MCF 10A (cell line): Measurements from ENCODE around the gene MYB. TPM values are rescaled to one million over a fixed set of nuclear protein-coding genes. Genes with fewer than 3 reads are reported as not detected.

Source experiments
- BruUV-seq: library from RNA; stranded (reverse); fragments of 400-500 nt; replicated peaks from 2 replicates; lab custom pipeline; 2021; lab: Mats Ljungman, UMichigan
- CTCF ChIA-PET: fragments of 300-600 bp; sonication (Branson Sonifier 250); formaldehyde crosslinking; extraction: SDS; loops from one replicate; lab custom pipeline; 2021; ENCODE audit warnings: antibody characterized with exemption, inconsistent platforms; lab: Yijun Ruan, JAX
- POLR2A ChIA-PET: fragments of 300-600, 350-650 bp; sonication (Branson Sonifier 250); formaldehyde crosslinking; extraction: SDS; loops from one replicate; lab custom pipeline; 2020; ENCODE audit warnings: antibody characterized with exemption, inconsistent platforms; lab: Yijun Ruan, JAX
- DNase-seq: peaks from one replicate; pipeline ENCODE4 v3.0.0-alpha.2; 2018; ENCODE audit not compliant: unreplicated experiment
- H3K27ac Mint-ChIP-seq: one replicate; pipeline ENCODE4 v1.8.0; 2022; ENCODE audit warnings: mild to moderate bottlenecking, low read depth, mixed read lengths; ENCODE audit not compliant: unreplicated experiment
- H3K27me3 Mint-ChIP-seq: one replicate; pipeline ENCODE4 v1.8.0; 2022; ENCODE audit warnings: mixed read lengths; ENCODE audit not compliant: insufficient read depth, unreplicated experiment
- H3K36me3 Mint-ChIP-seq: one replicate; pipeline ENCODE4 v1.8.0; 2022; ENCODE audit warnings: mild to moderate bottlenecking, moderate library complexity, mixed read lengths; ENCODE audit not compliant: insufficient read depth, unreplicated experiment
- H3K4me1 Mint-ChIP-seq: one replicate; pipeline ENCODE4 v1.8.0; 2022; ENCODE audit warnings: mixed read lengths; ENCODE audit not compliant: insufficient read depth, unreplicated experiment
- H3K4me3 Mint-ChIP-seq: one replicate; pipeline ENCODE4 v1.8.0; 2022; ENCODE audit warnings: mild to moderate bottlenecking, moderate library complexity, mixed read lengths; ENCODE audit not compliant: unreplicated experiment
- H3K9me3 Mint-ChIP-seq: one replicate; pipeline ENCODE4 v1.8.0; 2022; ENCODE audit warnings: mixed read lengths; ENCODE audit not compliant: unreplicated experiment
- CTCF ChIP-seq: fragments of 200-600 bp; IDR thresholded peaks from one replicate; pipeline ENCODE4 v1.8.0; 2022; ENCODE audit warnings: antibody characterized with exemption, mild to moderate bottlenecking; ENCODE audit not compliant: unreplicated experiment
- intact Hi-C: fragments of 100-400 bp; cut with micrococcal nuclease; formaldehyde crosslinking; loops from 2 replicates; pipeline ENCODE4 v1.14.1; 2022
- total RNA-seq: library from RNA; stranded (reverse); gene quantifications from 2 replicates; pipeline ENCODE4 v1.2.3, GENCODE V29; 2022

Gene MYB
- total RNA-seq, 1 experiment from 2014 or later, result not detected

GRCh38 chr6:135170238-135170637 is 10.9 kb upstream of the MYB start:
- CTCF ChIA-PET, result interaction anchor here (0.6 to 1.2 kb wide), 4 partner anchors 21 to 706 kb away, joined by 3 to 9 read pairs (median 3); no protein-coding TSS in a partner anchor
- BruUV-seq, result no TSS peak
- Mint-ChIP-seq H3K27ac (peak overlapping the region; percentile 21), H3K27me3 (no peaks in the 10 kb centered on the region), H3K9me3 (no peaks in the 10 kb centered on the region), H3K4me1 (peaks cover 10% of the 10 kb centered on the region), H3K36me3 (no peaks in the 10 kb centered on the region), H3K4me3 (no peak overlapping the region)
- no peak for DNase-seq
- no peak for TF ChIP-seq CTCF
- POLR2A ChIA-PET, result no interaction called here
- intact Hi-C loops, result no loop called here

GRCh38 chr6:135170849-135171248 is 10.3 kb upstream of the MYB start:
- Mint-ChIP-seq H3K36me3 (no peaks in the 10 kb centered on the region), H3K27ac (peak overlapping the region; percentile 21), H3K27me3 (no peaks in the 10 kb centered on the region), H3K4me1 (peaks cover 10% of the 10 kb centered on the region), H3K4me3 (no peak overlapping the region), H3K9me3 (no peaks in the 10 kb centered on the region)
- BruUV-seq, result no TSS peak
- ChIA-PET POLR2A (no interaction called here), CTCF (no interaction called here)
- TF ChIP-seq CTCF, result no peak
- intact Hi-C loops, result no loop called here
- DNase-seq, result peak; percentile 53

- DNase-seq, result no peak
- Mint-ChIP-seq H3K27me3 (no peaks in the 10 kb centered on the region), H3K36me3 (no peaks in the 10 kb centered on the region), H3K27ac (no peak overlapping the region), H3K4me3 (no peak overlapping the region), H3K4me1 (peaks cover 10% of the 10 kb centered on the region), H3K9me3 (no peaks in the 10 kb centered on the region)
- intact Hi-C loops, result no loop called here
- no peak for TF ChIP-seq CTCF
- ChIA-PET CTCF (no interaction called here), POLR2A (no interaction called here)
- no TSS peak for BruUV-seq
These were observed 7.7 kb upstream of the MYB start for GRCh38 chr6:135173242-135173988.

GRCh38 chr6:135173989-135174484 is 7.1 kb upstream of the MYB start:
- TF ChIP-seq CTCF, result no peak
- DNase-seq, result no peak
- intact Hi-C loops, result no loop called here
- no peak overlapping the region for H3K4me3 Mint-ChIP-seq
- ChIA-PET POLR2A (no interaction called here), CTCF (no interaction called here)
- H3K4me1 Mint-ChIP-seq, result peaks cover 10% of the 10 kb centered on the region
- H3K36me3 Mint-ChIP-seq, result no peaks in the 10 kb centered on the region
- no peak overlapping the region for H3K27ac Mint-ChIP-seq
- no peaks in the 10 kb centered on the region for H3K9me3 Mint-ChIP-seq
- BruUV-seq, result no TSS peak
- H3K27me3 Mint-ChIP-seq, result no peaks in the 10 kb centered on the region
